ENCODE measurements around the gene SERPINE2.

GRCh38 chr2:223952280-223952968, 86.7 kb downstream of the SERPINE2 start:
- no peak for TF ChIP-seq CTCF (IDR thresholded peaks at IDR 0.05)
- TF ChIP-seq POLR2A (IDR thresholded peaks at IDR 0.05), result no peak
- no peak for TF ChIP-seq POLR2AphosphoS5 (IDR thresholded peaks at IDR 0.05)

All from sigmoid colon (tissue), 4 donors.